ENCODE measurements around the gene NR0B2. TPM values are rescaled to one million over a fixed set of nuclear protein-coding genes. Genes with fewer than 3 reads are reported as not detected.
A peak's percentile ranks its signal among the peaks of the same experiment; 100 is the strongest.

The NR0B2 gene
- total and polyA plus RNA-seq, 2 of the 13 experiments (the other 11 are each of a cell fraction or from before 2014, with no cell fraction given) = 72.5 to 133 TPM

- TF ChIP-seq TRAFD1 (CRISPR knock-in tag; IDR thresholded peaks at IDR 0.05; ENCODE audit: borderline replicate concordance) = 0 out of 2 replicates have a peak, but pooled peaks have one; percentile 55
- no peak for TF ChIP-seq RFX1 (IDR thresholded peaks at IDR 0.05)
- TF ChIP-seq KDM3A (CRISPR knock-in tag; IDR thresholded peaks at IDR 0.05; ENCODE audit: low read depth) = no peak
- peak; percentile 77; the same call in 1 of the 2 replicates for TF ChIP-seq ZNF556 (CRISPR knock-in tag; IDR thresholded peaks at IDR 0.05; ENCODE audit: borderline replicate concordance)
- TF ChIP-seq FOXO4 (CRISPR knock-in tag; conservative IDR thresholded peaks at IDR 0.05) = no peak
- peak; percentile 68; the same call in 1 of the 2 replicates for TF ChIP-seq ZSCAN9 (CRISPR knock-in tag; IDR thresholded peaks at IDR 0.05; ENCODE audit: borderline replicate concordance)
- TF ChIP-seq ZNF276 (CRISPR knock-in tag; IDR thresholded peaks at IDR 0.05; ENCODE audit: low read depth) = no peak
- TF ChIP-seq DZIP1 (CRISPR knock-in tag; IDR thresholded peaks at IDR 0.05) = no peak
- peak; percentile 99 for TF ChIP-seq SAP130 (CRISPR knock-in tag; IDR thresholded peaks at IDR 0.05; ENCODE audit: low read depth)
- TF ChIP-seq ZNF331 (CRISPR knock-in tag; IDR thresholded peaks at IDR 0.05) = peak; percentile 60
- no peak for TF ChIP-seq ZEB1 (IDR thresholded peaks at IDR 0.05; ENCODE audit: insufficient replicate concordance, low read depth)
- no peak for TF ChIP-seq AKNA (CRISPR knock-in tag; IDR thresholded peaks at IDR 0.05; ENCODE audit: borderline replicate concordance)
- no peak for TF ChIP-seq ZNF326 (CRISPR knock-in tag; IDR thresholded peaks at IDR 0.05; ENCODE audit: borderline replicate concordance)
These were observed 13.6 kb downstream of the NR0B2 start, which contains the start of gene GPATCH3 (continued) for GRCh38 chr1:26900001-26900814.

Measured in HepG2 (cell line).